OCI-LY3 (cell line): ENCODE measurements around the gene TEX261.
"Not testable (repeated sequence)": the region's sequence is repeated elsewhere in the genome, so short reads cannot be mapped to it uniquely, and the experiment has no call there.

Experiments used
- CTCF ChIP-seq: fragments of 200-600, 300-600 bp; sonication (generic); IDR thresholded peaks from 2 replicates; pipeline ENCODE4 v1.5.1; 2014; ENCODE audit warnings: antibody characterized with exemption, low read length, low read depth
- EZH2phosphoT487 ChIP-seq: fragments of 200-600 bp; shearing (Covaris generic); IDR thresholded peaks from 2 replicates; pipeline ENCODE4 v1.6.1; 2018; ENCODE audit warnings: antibody characterized with exemption, mixed run types, low read depth

- TF ChIP-seq CTCF: peak; percentile 39
- TF ChIP-seq EZH2phosphoT487: not testable (repeated sequence)
Observed at GRCh38 chr2:71023553-71024243, 29.0 kb upstream of the TEX261 start.
